NCI-H345 treated with DMSO at 0.1 percent for 48 hours (cell line): ENCODE measurements around the gene SLC4A1.

Source experiments
- DNase-seq: peaks from one replicate; lab custom pipeline; 2025; ENCODE audit not compliant: unreplicated experiment; lab: John Stamatoyannopoulos, UW

Gene SLC4A1

DNA sequence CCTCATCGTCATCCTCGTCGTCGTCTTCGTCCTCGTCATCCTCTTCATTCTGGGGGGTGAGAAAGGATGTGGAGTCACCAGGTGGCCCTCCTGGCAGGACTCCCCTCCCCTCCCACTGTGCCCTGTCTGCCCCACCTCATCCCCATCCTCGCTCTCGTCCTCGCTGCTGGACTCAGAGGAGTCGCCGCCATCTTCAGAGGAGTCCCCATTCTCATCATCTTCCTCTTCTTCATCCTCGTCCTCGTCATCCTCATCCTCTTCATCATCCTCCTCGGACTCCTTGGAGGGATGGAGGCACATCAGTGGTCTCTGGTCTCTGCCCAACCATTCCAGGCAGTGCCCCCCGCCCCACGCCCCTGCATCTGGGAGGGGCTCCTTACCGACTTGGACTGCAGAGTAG, 60.6 kb downstream of the SLC4A1 start:
- DNase-seq = no peak

DNA sequence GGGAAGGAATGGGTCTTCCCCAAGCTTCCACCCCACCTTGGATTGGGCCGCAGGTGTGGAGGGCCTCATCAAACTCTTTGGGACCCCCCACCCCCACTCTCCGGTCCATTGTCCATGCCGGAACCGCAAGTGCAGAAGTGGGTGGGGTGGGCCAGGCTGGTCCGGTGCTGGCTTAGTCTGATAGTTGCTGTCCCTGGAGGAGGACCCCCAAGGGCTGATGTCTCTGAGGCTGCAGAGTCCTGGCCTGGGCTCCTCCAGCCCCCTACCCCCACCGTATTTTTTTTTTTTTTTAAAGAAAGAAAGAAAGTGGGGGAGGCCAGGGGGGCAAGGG, 61.1 kb downstream of the SLC4A1 start:
- DNase-seq = no peak

DNA sequence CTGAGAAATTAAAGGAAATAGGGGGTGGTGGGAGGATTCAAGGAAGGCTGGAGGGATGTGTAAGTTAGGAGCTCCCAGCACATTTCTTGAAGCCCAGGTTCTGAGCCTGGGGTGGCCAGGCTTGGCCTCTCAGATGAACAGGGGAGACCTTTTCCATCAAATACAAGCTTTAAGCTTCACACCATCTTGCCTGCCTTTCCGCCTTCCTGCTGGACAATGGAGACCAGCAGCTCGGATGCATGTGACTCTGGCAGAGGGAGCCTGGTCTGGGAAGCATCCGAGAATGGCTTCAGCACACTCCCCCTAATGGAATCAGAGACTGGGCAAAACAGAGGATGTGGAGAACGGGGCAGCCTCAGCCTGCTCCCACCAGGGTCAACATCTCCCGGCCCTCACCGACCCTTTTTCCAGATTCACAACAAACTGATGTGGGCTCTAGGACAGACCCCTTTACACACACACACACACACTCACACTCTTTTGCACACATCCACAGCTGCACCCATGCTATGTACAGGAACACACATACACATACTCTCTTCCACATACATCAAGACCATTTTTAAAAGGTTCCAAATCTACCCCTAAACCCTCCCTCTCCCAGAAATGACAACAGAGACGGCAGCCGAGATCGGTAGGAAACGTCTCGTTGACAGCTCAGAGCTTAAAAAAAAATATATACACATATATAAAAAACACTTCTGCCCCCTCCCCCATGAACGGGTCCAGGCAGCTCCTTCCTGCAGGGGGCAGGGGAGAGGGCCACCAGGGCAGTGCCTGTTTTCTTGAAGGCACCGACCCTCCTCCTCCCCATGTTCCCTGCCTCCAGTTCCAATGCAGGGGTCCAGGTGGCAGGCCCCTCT, 61.7 kb downstream of the SLC4A1 start:
- no peak for DNase-seq

DNA sequence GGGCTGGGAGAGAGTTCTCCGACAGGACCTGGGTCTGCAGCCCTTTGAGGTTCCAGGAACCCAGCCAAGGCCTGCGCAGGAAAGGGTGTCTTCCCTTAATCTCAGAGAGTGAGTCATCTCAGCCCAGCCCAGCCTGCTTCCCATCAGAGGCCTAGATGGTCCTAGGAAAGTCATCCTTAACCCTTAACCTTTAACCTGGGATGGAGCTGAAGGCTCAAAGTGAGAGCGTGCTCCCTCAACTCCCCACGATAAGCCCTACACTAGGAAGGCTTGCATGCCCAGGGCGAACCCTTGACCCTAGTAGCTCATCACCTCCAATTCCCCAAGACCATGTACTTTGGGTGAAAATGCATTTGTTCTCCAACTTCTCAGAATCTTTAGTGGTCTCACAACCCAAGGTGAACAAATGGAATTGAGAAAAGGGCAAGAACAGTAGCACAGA, 63.5 kb downstream of the SLC4A1 start:
- DNase-seq = no peak

DNA sequence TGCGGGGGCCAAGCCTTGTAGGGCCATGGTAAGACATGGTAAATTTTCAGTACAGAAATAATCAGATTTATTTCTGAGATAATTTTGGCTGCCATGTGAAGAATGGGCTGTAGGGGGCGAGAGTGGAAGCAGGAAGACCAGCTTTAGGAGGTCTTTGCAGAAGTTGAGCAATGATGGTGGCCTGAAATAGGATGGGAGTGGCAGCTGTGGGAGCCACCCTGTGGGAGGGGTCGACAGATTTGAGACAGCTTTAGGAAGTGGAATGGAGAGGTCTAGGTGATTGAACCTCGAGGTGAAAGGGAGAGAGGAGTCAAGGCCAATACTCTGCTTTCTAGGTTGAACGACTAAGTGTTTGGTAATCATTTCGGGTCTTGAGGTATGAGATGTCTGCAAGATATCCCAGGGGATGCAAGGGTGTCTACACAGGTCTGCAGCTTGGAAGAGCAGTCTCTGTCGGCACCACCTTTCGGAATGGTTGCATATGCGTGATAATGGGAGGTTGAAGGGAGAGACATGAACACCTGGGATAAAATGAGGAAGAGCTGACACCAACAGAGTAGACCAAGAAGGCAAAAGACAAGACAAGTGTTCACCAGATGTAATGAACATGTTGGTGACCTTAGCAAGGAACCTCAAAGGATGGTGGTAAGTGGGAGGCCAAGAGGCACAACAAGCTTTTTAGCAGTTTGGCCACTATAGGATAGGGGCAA, 64.0 kb downstream of the SLC4A1 start:
- no peak for DNase-seq

- no peak for DNase-seq
These were observed 65.2 kb downstream of the SLC4A1 start for GRCh38 chr17:44202756-44203155.

GRCh38 chr17:44200478-44201155, 67.3 kb downstream of the SLC4A1 start:
- no peak for DNase-seq

DNA sequence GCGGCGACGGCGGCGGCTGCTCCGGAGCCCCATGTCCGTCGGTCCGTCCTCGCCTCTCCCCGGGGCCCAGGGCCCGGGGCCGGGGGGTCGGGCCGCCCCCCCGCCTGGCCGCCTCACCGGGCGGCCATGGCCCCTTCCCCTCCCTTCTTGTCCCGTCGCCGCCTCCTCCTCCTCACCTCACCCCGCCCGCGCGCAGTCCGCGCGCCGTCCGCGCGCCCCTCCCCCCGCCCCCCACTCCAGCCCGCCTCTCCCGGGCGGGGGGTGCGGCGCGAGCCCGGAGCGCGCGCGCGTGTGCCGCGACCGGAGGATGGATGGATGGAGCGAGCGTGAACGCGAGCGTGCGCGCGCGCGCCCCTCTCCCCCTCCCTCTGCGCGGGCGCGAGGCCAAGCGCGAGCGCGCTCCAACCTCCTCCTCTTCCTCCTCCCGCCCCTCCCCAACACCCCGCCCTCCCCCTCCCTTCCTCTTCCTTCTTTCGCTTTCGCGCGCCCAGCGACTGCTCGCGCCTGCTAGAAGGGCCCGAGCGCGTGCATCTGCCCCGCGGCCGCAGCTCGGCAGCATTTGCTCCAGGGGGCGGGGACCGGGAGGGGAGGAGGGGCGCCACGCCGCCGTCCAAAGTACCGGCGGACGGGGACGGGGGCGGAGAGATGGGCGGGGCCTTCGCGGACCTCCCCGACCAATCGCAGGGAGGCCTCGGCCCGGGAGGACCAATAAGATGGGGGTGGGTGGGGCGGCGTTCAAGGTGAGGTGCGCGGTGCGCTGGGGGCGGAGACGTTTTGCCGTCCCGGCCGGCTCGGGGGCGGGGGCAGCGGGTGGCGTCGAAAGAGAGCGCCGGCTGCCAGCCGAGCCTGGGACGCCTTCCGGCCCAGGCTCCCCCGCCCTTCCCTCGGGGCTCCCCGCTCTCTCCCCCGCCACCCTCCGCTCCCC, 68.1 kb downstream of the SLC4A1 start, which contains the start of gene ATXN7L3:
ATXN7L3 (minus strand) TSS at position 332 of the 925 bp plus-strand sequence. CDS start 1,814 bp downstream, outside the sequence.
- peak; percentile 89 for DNase-seq

- no peak for DNase-seq
These were observed 69.0 kb downstream of the SLC4A1 start for GRCh38 chr17:44198721-44199552.
